AG09319 (cell line): ENCODE data around the gene MBOAT1.
"Not testable (repeated sequence)": the region's sequence is repeated elsewhere in the genome, so short reads cannot be mapped to it uniquely, and the experiment has no call there.

Experiments used
- DNase-seq: peaks from one replicate; pipeline ENCODE4 v3.0.0-alpha.2; 2010; ENCODE audit warnings: low read depth; ENCODE audit errors: extremely low read depth
- CTCF ChIP-seq: IDR thresholded peaks from 2 replicates; pipeline ENCODE4 v1.5.1; 2011; ENCODE audit warnings: low read depth, mild to moderate bottlenecking, inconsistent platforms, low read length, moderate library complexity

Gene MBOAT1

DNA sequence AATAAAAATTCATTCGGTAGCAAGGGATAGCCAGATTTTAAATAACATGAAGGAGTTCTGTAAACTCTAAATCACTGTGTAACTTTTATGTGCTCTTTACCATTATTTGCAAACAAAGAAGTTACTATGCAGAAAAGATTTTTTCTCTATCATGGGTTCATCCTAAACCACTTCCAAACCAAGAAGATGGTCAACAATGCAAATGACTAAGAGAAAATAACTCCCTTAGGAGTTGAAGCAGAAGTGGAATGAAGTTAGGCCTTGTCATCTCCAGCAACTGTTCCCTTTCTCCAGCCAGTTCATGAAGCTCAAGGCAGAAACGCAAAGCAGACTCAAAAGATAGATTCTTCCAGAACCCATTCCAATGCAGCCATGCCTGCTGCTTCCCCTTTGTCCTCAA, 66.0 kb downstream of the MBOAT1 start:
- DNase-seq: no peak
- TF ChIP-seq CTCF: no peak

GRCh38 chr6:20142866-20143265, 69.4 kb downstream of the MBOAT1 start:
- TF ChIP-seq CTCF: no peak
- DNase-seq: no peak

DNA sequence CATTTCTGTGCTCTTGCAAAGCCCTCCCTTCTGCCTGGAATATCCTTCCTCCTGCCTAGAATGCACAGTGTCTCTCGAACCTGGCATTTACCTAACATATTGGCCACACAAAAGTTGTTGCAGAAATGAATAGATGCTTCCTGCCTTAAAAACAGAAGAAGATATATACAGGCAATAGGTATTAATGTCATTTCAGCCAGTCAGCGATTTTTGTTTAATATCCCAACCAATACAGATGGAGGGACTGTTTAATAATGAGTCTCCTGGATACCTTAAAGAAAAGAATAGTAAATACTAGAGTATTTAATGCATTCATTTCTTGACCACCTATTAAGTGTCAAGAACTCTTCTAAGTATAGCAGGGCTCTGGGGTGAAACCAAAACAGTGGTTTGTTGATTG, 70.3 kb downstream of the MBOAT1 start:
- no peak for TF ChIP-seq CTCF

GRCh38 chr6:20139127-20139963, 72.9 kb downstream of the MBOAT1 start:
- not testable (repeated sequence) for DNase-seq

More for the DNA sequence above, 70.3 kb downstream of the MBOAT1 start:
- no peak for DNase-seq

- DNase-seq: no peak
- TF ChIP-seq CTCF: no peak
These were observed 74.4 kb downstream of the MBOAT1 start for GRCh38 chr6:20137837-20138236.

DNA sequence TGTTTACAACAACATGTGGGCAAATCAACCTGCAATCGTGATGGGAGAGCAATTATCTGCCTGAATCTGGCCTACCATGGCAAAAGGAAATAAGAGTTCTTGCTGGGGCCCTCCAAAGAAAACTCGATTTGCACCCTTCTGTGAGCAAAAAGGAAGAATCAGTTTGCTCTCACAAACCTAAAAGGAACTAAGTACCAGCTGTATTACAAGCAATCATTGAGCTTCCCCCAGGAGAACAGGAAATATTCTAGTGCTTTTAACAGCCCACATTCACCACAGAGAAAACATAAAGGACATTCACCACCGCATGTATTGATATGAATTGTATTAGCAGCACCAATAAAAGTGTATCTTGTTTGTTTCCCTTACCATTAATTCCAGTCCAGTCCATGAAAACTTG, 75.0 kb downstream of the MBOAT1 start:
- TF ChIP-seq CTCF: no peak
- DNase-seq: no peak

- TF ChIP-seq CTCF: no peak
- no peak for DNase-seq
These were observed 76.5 kb downstream of the MBOAT1 start for GRCh38 chr6:20135677-20136268.
